ENCODE data around the gene STRBP. TPM values are rescaled to one million over a fixed set of nuclear protein-coding genes. Genes with fewer than 3 reads are reported as not detected.

Gene STRBP
- total and polyA plus RNA-seq, 2 of the 4 experiments (the other 2 are of a cell fraction) = 2.1 to 2.5 TPM

DNA sequence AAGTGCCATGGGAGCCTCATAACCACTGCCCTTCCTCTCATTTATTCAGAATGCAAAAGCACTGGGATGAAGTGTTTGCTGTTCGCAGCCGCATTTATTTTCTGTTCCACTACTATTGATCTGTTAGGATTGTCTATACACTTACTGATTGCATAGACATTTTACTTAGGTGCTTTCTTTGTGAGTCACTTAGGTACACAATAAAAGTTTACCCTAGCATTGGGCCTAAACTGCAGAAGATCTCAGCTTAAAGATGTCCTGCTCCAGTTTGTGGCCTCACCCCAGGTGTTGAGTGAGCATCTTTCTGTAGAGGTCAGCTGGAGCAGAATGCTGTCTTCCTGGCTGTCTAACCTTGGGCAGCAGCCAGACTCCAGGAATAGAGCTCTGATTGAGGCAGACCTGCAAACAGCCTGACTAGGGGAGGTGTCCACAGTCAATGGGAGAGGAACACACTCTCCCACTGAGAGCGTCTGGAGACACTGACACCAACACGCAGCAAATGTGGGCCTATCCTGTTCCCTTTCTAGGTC lies 181.0 kb downstream of the STRBP start:
- TF ChIP-seq RCOR1 (IDR thresholded peaks at IDR 0.05; ENCODE audit: insufficient replicate concordance, low read length) = no peak
- TF ChIP-seq POLR2A (IDR thresholded peaks at IDR 0.05; ENCODE audit: low read depth, low read length) = no peak
- no peak overlapping the region for H3K9ac ChIP-seq (ENCODE audit: low read depth, low read length)
- H2BK15ac ChIP-seq (ENCODE audit: low read depth, low read length) = no peak overlapping the region
- no peak overlapping the region for H4K8ac ChIP-seq (ENCODE audit: low read depth in 2 of 2, low read length in 2 of 2)
- no peak for DNase-seq
- no peak overlapping the region for H4K91ac ChIP-seq (ENCODE audit: insufficient read depth, low read depth, low read length)
- no peak for ATAC-seq (ENCODE audit: low read depth)
- H3K18ac ChIP-seq (ENCODE audit: low read depth, low read length) = no peak overlapping the region
- in situ Hi-C loops (cut with MboI; ENCODE audit: low sequenced_read_pairs) = no loop called here
- H2AFZ ChIP-seq (replicated peaks; ENCODE audit: low read length, poor library complexity) = no peak overlapping the region
- no peak overlapping the region for H4K5ac ChIP-seq (ENCODE audit: low read depth, low read length)
- no peak overlapping the region for H3K27ac ChIP-seq (ENCODE audit: insufficient read depth, low read length)
- WGBS, 2 experiments (ENCODE audit: extremely low coverage in 2 of 2, insufficient read length in 1 of 2) = no CpG with 5 or more reads among the region's 4 CpGs
- H3K79me1 ChIP-seq (ENCODE audit: low read depth in 1 of 2, low read length in 2 of 2) = peaks cover 0 to 6% of the 10 kb centered on the region in 2 experiments; a peak in 1 of 4 replicates
- H3K9me1 ChIP-seq (ENCODE audit: insufficient read depth, low read length) = peaks cover 11% of the 10 kb centered on the region
- H3K14ac ChIP-seq (replicated peaks; ENCODE audit: low read depth, low read length) = no peak overlapping the region
- peaks cover 8% of the 10 kb centered on the region for H3K4me1 ChIP-seq (ENCODE audit: control insufficient read depth, insufficient read depth, low read length)
- H3K23ac ChIP-seq (ENCODE audit: low read depth, low read length) = no peak overlapping the region
- no peak overlapping the region for H3K4me2 ChIP-seq (ENCODE audit: low read depth, low read length)
- no peak overlapping the region for H2BK120ac ChIP-seq (ENCODE audit: low read depth, low read length)
- no peak overlapping the region for H3K4me3 ChIP-seq (ENCODE audit: insufficient read depth, low read depth, low read length)
- ChIA-PET CTCF (no interaction called here), POLR2A (ENCODE audit: unreplicated experiment) (no interaction called here)
- intact Hi-C loops (cut with micrococcal nuclease) = no loop called here
- dilution Hi-C loops (cut with HindIII; ENCODE audit: low sequenced_read_pairs, unreplicated experiment) = no loop called here
- H3K9me3 ChIP-seq (ENCODE audit: control insufficient read depth, insufficient read depth, low read length) = no peaks in the 10 kb centered on the region
- no peak overlapping the region for H2AK5ac ChIP-seq (ENCODE audit: low read depth, low read length)
- H2AK9ac ChIP-seq (replicated peaks; ENCODE audit: low read depth, low read length, poor library complexity) = no peak overlapping the region
- H3K36me3 ChIP-seq (ENCODE audit: control insufficient read depth, insufficient read depth, low read length) = peaks cover 18% of the 10 kb centered on the region
- no peak overlapping the region for H2BK5ac ChIP-seq (ENCODE audit: low read depth, low read length, poor library complexity, severe bottlenecking)
- no peaks in the 10 kb centered on the region for H4K20me1 ChIP-seq (ENCODE audit: insufficient read depth, low read length)
- no peak overlapping the region for H3K4ac ChIP-seq (ENCODE audit: low read depth, low read length)
- no peaks in the 10 kb centered on the region for H3K27me3 ChIP-seq (ENCODE audit: control insufficient read depth, insufficient read depth, low read length)
- no peak overlapping the region for H2BK20ac ChIP-seq (ENCODE audit: low read depth, low read length)
- BruUV-seq (replicated peaks) = no TSS peak
- H3K56ac ChIP-seq (ENCODE audit: extremely low read depth, insufficient read depth, low read length) = no peak overlapping the region

All from IMR-90 (cell line).